ENCODE measurements around the gene BANF2.

Gene BANF2

DNA sequence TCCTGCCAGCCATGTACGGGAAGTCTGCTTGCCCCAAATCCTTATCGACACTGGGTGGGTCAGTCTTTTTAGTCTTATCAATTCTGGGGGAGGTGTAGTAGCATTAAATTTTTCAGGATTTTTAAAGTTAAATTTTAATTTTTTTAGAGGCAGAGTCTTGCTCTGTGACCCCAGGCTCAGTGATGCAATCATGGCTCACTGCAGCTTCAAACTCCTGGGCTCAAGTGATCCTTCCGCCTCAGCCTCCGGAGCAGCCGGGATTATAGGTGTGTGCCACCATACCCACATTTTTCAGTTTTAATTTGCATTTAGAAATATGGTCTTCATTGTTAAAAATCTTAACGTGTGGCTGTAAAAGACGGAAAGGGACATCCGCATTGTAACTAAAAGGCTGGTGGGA, 51.9 kb downstream of the BANF2 start:
- H3K27ac ChIP-seq: no peak overlapping the region
- TF ChIP-seq CTCF (IDR thresholded peaks at IDR 0.05): no peak
- TF ChIP-seq ZFX (IDR thresholded peaks at IDR 0.05; ENCODE audit: borderline replicate concordance): no peak

- TF ChIP-seq ZFX (IDR thresholded peaks at IDR 0.05; ENCODE audit: borderline replicate concordance) (no peak), CTCF (IDR thresholded peaks at IDR 0.05) (no peak)
- H3K27ac ChIP-seq: no peak overlapping the region
These were observed 52.7 kb downstream of the BANF2 start for GRCh38 chr20:17752459-17752858.

- H3K27ac ChIP-seq: no peak overlapping the region
- no peak for TF ChIP-seq CTCF (IDR thresholded peaks at IDR 0.05)
These were observed 53.8 kb downstream of the BANF2 start for GRCh38 chr20:17753516-17753915.

DNA sequence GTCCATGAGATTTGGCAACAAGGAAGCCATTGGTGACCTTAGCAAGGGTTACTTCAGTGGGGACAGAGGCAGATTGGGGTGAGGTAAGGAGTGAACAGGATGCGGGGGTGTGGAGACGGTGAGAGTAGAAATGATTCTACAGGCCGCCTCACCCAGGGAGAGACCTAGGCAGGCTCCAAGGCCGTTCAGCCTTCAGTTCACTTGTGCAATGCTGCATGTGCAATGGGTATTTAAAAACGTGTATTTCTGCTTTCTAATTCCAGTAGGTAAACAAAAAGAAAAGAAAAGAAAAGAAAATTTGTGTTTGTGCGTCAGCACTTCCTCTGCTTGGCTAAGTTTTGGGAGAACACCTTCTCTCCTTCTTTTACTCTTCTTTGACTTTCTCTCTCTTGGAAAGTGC, 56.8 kb downstream of the BANF2 start:
- TF ChIP-seq CTCF (IDR thresholded peaks at IDR 0.05) (no peak), ZFX (IDR thresholded peaks at IDR 0.05; ENCODE audit: borderline replicate concordance) (no peak)

GRCh38 chr20:17757496-17757895, 57.7 kb downstream of the BANF2 start:
- H3K27ac ChIP-seq: no peak overlapping the region
- TF ChIP-seq CTCF (IDR thresholded peaks at IDR 0.05) (no peak), ZFX (IDR thresholded peaks at IDR 0.05; ENCODE audit: borderline replicate concordance) (no peak)

More for the DNA sequence above, 56.8 kb downstream of the BANF2 start:
- no peak overlapping the region for H3K27ac ChIP-seq

DNA sequence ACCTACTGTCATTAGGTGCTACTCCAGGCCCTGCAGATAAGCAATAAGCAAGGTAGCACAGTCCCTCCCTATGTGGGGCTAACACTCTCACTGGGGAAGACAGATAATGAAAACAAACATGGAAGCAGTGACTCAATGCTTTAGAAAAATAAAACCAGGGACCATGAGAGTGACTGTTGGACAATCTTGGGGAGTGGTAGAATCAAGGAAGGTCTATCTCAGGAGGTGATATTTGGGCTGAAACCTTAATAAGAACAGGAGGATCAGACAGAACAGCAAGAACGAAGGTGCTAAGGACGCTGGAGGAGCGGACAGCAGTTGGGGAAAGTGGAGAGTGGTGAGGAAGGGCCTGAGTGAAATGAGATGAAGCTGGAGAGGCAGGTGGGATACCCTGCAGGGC, 58.2 kb downstream of the BANF2 start:
- no peak overlapping the region for H3K27ac ChIP-seq
- TF ChIP-seq ZFX (IDR thresholded peaks at IDR 0.05; ENCODE audit: borderline replicate concordance) (no peak), CTCF (IDR thresholded peaks at IDR 0.05) (no peak)

DNA sequence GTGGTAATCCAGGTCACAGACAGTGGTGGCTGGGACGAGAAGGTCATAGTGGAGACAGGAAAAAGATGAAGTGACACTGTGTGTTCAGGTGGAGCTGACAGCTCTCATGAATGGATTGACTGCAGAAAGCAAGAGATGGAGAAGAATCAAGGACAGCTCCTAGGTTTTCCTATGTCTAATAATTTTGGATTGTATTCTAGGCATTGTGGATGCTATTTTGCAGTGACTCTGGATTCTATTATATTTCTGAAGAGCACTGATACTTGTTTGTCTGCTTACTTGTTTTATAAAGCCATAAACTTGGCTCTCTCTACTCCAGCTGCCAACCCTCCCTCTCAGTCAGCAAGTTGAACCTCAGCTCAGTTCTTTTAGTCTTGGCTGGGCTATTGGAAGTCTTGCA, 58.7 kb downstream of the BANF2 start:
- TF ChIP-seq CTCF (IDR thresholded peaks at IDR 0.05): no peak
- no peak for TF ChIP-seq ZFX (IDR thresholded peaks at IDR 0.05; ENCODE audit: borderline replicate concordance)
- H3K27ac ChIP-seq: no peak overlapping the region

Measured in 22Rv1 (cell line).